NCI-H2107 treated with DMSO at 0.1 percent for 48 hours (cell line): ENCODE data around the gene KIF3C.
"Not testable (repeated sequence)": the region's sequence is repeated elsewhere in the genome, so short reads cannot be mapped to it uniquely, and the experiment has no call there.

ENCODE experiments used
- DNase-seq: peaks from one replicate; lab custom pipeline; 2025; ENCODE audit not compliant: unreplicated experiment; lab: John Stamatoyannopoulos, UW

KIF3C gene

DNA sequence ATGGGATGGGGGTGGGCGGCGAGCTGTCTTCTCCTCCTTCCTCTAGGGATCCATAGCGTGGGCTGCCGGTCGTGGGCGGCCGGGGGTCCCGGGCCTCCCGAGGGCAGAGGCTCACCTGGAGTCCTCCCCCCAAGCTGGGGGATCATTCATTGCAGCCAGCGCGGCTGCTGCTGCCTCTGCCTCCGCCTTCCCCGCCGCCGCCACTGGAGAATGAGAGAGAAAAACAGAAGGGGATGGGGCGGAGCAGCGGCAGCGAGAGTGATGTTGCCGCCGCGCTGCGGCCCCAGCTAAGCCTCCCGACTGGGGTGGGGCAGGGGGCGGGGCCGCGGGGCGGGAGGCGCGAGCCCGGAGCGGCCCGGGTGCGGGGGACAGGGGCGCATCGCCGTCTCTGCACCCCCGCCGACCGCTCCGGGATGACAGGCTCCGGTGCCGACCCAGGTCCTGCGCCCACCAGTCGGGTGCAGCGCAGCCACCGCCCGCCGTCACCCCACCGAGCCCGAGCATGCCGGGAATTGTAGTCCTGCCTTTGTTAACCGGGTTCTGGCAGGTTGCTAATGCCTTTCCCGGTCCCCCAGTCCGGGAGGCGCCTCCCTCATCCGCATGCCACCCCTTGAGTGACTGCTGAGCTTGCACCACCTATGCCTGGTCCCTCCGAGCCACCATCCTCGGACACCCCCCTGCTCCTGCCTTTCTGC, at the start of gene KIF3C:
TSS of gene KIF3C (minus strand) at position 225 of the 695 bp plus-strand sequence. CDS start 580 bp downstream, outside the sequence.
- DNase-seq = peak; percentile 43

DNA sequence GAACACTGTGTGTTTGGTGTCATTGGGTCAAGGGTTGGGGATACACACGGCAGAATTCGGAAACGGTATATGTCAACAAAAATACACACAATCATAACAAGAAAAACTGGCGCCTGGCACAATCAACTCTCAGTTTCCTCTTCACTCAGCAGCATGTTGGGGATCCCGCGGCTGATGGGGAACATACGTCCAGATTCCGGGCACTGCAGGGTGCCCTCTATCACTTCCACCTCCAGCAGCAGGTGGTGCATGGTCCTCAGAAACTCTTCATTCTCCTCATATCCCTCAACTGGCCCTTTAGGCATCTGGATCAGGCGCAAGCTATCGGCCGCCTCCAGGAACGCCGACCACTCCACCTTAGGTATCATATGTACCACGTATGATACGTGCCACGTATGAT, 45.8 kb upstream of the KIF3C start:
- not testable (repeated sequence) for DNase-seq

DNA sequence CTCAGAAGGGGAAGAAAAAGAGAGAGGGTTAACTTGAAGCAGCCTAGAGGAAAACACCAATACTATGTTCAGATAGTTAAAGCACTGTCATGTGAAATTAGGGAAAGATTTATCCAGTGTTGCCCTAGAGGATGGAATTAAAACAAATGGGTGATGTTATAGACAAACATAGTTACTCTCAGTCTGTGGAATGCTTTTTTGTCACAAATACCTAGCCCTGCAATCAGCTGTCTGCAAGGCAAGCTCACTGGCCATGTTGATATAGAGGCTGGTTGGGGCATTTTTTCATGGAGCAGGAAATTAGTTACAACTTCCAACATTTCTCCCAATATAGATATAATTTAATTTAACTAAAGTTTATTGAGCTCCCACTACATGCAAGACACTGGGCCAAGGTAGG, 43.2 kb upstream of the KIF3C start:
- DNase-seq = no peak

DNA sequence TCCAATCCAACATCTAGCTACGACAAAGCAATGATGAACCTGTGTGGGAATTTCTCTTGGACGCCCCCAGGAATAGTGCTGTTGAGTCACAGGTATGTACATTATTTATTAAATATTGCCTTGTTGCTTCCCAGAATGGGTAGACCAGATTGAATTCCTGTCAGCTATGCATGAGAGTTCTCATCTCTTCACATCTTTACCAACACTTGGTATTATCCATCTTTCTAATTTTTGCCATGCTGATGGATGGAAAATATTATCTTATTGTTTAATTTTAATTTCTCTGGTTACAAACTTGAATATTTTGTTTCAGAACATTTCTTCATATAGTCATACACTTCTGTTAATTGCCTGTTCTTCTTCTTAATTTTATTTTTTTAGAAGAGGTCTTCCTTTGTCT, 42.0 kb upstream of the KIF3C start:
- no peak for DNase-seq

DNA sequence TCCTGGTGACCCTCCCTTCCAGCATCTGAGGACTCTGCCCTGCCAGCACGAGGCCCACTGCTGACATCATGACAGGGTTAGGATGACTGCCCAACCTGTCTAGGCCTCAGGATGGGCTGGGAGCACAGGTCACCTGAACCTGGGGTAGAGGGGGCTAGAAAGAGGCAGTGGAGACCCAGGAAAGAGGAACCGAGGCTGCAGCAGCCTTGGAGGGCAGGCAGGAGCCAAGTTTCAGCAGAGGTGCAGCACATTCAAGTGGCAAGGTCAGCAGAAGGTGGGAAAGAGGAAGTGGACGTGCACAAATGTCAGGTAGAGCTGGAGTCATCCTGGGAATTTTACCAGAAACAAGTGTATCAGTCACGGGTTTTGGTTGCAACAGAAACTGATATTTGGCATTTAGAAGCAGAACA, 37.9 kb upstream of the KIF3C start:
- no peak for DNase-seq

DNA sequence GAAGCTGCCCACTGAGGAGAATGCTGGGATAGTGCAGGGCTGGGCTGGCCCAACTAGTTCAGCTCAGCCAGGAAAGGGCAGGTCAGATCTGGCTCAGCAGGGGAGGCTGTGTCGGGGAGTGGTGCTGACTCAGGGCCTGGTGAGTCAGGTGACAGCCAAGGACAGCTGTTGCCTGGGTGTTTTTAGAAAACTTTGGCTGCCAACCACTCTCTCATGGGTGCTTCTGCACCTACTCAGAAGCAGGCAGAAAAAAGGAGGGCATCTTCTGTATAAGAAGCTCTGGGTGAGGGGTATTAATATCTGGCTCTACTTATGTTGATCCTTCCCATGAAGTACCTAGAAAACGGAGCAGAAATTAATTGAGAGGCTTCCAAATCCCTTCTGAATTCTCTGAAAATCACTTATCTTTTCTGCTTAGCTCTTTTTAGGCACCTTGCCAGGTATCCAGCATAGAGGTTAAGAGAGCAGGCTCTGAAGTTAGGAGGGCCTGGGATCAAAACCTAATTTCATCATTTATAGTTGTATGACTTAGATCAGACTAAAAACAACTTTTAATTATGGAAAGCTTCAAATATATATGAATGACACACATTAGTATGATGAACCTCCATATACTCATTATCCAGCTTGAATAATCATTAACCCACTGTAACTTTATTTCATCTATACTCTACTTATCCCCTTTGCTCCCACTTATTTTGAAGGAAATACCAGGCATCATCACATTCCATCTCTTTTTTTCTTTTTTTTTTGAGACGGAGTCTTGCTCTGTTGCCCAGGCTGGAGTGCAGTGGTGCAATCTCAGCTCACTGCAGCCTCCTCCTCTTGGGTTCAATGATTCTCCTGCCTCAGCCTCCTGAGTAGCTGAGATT, 36.1 kb upstream of the KIF3C start:
- peak; percentile 37 for DNase-seq

DNA sequence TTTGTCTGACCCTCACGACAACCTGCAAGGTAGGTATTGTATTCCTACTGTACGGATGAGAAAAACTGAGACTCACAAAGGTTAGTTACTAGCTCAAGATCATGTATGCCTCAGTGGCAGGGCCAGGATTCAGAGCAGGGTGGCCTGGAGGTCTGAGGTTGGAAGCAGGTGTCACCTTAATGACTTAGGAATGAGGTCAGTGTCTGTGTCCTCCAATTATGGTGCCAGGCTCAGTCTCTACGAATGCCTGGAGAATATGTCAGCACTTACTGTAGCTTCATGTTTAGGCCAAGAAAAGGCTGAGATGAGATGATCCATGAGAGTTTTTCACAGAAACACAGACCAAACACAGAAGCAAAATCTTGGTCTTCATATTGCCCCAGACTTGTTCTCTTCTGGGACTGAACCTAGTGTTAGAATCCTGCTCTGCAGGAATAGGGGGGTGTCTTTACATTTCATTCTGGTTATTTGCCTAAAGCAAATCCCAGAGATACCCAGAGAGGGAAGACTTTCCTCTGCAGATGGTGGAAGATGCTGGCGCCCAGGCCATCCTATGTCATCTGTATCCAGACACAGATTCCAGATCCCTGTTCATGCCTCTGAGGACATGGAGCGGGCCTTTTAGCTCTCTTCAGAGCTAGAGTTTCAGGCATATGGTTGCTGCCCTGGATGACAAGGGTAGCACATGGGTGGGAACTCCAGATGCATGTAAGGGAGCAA, 35.3 kb upstream of the KIF3C start:
- no peak for DNase-seq

DNA sequence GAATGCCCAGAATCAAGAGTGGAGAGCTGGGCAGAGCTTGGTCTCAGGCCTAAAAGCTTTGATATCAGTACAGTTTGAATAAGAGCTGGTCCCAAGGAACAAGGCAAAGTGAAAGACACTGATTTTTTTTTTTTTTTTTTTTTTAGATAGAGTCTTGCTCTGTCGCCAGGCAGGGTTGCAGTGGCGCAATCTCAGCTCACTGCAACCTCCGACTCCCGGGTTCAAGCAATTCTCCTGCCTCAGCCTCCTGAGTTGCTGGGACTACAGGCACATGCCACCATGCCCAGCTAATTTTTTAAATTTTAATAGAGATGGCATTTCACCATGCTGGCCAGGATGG, 34.4 kb upstream of the KIF3C start:
- DNase-seq = not testable (repeated sequence)

DNA sequence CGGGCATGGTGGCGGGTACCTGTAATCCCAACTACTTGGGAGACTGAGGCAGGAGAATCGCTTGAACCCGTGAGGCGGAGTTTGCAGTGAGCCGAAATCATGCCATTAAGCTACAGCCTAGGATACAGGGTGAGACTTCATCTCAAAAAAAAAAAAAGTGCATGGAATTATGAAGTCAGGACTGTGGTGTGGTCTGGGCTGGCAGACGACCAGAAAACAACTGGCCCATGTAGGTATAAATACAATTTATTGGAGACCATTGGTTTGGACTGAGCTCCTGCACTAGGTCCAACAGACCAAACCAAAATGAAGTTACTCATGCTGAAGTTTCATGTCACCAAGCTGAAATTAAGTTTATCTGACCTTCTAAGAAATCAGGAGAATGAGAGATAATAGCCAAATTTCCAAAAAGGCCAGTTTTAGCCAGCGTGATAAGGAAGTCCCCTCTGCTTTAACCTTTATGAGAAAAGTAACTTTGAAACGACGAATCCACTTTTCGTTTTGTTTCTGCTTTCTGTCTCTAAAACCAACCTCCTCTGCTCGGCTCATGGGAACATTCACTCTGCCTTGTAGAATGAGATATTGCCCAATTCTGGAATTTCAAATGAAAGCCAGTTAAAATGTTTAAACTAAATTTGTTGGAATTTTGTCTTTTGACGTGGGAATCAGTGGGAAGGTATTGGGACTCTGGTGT, 33.9 kb upstream of the KIF3C start:
- DNase-seq = no peak

DNA sequence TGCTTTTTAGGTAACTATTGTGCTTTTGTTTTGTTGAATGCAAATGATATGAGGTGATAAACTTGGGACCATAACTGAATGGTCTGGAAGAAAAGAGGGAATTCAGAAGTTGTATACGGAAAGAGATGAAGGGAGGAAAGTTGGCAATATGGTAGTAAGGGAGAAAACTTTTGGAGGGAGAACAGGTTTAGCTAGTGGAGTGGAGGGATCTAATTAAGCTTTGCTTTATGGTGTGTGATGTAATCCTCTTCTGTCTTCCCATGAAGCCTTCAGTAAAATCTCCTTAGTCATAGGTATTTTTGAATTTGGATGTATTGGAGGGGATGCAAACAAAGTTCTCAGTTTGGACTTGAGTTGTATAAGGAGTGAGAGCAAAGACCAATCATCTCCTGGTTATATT, 31.4 kb upstream of the KIF3C start:
- no peak for DNase-seq

DNA sequence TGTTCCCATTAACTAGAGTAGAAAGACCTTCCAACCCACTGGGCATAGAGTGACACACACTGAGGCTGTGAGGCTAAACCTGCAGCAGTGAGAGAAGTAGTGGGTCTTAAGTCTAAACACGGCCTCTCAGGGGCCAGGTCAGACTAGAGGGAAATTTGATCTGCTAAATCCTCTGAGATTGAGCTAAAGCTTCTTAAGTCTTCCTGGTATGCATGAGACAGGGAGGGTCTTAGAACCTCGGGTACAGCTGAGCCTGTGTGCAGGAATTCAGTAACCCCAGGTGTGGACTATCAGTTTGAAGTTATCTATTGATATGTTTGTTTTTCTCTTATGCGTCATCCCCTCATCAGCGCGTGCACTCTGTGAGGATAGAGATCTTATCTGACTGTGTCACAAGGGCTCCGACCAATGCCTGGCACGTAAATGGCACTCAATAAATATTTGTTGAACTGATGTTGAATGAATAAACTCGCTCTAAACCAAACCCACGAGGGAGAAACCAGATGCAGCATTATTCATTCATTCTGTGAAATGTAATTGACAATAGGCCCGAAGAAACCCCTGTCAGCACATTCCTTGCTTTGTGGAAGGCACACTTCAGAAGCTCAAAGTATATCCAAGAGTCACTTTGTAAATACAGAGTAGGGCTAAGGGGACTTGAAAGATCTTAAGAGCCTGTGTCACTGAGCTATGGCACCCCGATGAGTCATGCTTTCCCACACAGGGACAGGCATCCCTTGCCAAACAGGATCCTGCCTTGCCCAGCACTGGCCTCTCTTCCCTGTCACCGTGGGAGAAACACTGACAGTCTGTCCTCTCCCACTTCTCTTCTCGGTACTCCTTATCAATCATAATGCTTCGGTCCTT, 29.9 kb upstream of the KIF3C start:
- DNase-seq = no peak

DNA sequence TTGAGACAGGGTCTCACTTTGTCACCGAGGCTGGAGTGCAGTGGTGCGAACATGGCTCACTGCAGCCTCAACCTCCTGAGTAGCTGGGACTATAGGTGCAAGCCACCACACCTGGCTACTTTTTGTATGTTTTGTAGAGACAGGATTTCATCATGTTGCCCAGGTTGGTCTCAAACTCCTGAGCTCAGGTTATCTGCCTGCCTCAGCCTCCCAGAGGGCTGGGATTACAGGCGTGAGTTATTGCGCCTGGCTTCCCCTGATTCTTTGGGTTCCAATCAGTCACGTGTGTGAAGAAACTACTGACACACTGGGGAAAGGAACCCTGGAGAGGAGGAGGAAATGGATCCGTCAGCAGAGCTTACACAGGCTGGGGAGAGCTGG, 29.3 kb upstream of the KIF3C start:
- no peak for DNase-seq

DNA sequence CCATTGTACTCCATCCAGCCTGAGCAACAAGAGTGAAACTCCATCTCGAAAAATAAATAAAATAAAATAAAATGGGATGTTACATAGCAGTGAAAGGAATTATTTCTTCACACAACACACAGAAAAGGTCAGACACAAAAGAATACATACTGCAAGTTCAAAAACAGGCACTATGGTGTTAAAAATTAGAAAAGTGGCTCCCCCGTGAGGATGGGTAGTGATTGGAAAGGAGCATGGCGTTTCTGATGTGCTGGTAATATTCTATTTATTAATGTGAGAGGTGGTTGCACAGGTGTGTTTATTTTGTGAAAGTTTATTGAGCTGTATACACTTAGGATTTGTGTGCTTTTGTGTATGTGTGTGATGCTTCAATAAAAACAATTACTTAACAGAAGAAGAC, 28.6 kb upstream of the KIF3C start:
- DNase-seq = no peak

DNA sequence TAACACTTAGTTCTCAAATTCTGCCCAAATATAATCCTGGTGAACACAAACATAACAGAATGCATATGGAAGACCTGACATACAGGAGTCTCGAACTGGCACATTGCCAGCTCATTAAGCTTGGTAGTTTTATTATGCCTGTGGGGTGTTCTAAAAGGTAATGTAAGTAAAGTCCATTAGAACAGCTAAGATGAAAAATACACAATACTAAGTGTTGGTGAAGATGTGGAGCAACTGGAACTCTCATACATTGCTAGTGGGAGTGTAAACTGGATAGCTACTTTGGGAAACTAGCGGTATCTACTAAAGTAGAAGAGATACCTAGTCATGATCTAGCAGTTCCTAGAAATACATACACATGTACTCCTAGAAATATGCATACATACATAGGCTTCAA, 27.3 kb upstream of the KIF3C start:
- DNase-seq = no peak

DNA sequence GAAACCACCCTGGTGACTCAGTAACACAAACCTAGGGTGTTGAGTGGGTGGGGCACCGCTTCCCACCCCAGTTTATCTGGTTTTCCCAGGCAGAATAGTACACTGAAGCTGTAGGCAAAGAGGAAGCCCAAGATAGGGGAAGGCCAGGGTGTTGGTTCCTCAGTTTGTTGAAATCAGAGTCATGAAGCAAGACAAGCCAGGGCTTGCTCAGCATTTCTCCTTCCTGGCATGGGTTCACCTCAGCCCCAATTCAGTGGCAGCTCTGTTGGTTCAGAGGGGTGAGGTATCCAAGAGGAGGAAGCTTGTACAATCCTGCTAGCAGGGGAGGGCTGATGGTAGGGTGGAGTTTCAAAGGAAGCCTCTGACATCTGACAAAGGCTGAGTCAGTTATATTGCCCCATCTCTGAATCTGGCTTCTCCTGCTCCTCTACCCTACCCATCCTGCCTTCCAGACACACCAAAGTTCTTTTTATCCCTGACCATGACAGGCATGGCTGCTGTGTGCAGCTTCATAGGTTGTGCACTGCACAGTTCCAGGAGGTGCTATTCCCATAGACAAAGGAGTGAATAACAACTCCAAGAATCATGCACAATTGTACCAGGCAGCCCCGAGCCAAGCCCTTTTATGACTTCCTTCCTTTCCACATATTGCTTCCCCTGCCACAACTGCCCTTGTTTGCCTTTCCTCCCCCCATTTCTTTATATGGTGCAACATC, 26.7 kb upstream of the KIF3C start:
- no peak for DNase-seq

DNA sequence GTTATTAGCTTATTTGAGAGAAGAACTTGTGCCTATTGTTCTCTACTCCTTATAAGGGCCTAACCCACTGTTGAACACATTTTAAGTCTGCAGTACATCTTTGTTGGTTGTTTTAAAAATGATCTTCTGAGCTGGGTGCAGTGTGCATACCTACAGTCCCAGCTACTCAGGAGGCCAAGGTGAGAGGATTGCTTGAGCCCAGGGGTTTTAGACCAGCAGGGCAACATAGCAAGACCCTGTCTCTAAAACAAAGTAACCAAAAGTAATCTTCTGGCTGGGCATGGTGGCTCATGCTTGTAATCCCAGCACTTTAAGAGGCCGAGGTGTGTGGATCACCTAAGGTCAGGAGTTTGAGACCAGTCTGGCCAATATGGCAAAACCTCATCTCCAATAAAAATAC, 25.8 kb upstream of the KIF3C start:
- no peak for DNase-seq

DNA sequence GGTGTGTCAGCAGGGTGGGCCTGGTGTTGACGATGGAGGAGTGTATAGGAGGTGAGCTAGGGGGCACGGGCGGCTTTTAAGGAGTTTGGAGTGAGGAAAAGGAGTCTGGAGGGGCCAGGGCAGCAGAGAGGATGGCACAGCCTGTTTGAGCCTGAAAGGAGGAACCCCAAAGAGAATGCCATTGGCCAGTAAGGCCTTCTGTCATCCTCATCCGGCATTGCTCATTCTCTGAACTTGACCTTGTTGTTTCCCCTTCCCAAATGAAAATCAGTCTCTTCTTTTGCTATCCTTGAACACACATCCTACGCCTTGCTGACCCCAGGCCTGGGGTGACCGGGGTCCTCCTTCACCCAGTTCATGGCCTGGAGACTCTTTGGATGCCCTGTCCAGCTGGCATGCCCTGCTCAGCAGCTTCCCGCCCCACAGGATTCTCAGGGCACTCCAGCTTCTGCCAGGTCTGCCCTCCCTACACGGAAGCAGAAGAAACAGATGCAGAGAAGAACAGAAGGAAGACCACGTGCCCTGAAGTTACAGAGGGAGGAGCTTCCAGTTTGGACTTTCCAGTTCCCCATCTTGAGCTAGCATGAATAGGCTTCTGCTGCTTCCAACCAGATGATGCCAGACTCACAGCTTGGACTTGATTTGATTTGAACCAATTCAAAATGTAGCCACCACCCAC, 20.5 kb upstream of the KIF3C start:
- DNase-seq = no peak

DNA sequence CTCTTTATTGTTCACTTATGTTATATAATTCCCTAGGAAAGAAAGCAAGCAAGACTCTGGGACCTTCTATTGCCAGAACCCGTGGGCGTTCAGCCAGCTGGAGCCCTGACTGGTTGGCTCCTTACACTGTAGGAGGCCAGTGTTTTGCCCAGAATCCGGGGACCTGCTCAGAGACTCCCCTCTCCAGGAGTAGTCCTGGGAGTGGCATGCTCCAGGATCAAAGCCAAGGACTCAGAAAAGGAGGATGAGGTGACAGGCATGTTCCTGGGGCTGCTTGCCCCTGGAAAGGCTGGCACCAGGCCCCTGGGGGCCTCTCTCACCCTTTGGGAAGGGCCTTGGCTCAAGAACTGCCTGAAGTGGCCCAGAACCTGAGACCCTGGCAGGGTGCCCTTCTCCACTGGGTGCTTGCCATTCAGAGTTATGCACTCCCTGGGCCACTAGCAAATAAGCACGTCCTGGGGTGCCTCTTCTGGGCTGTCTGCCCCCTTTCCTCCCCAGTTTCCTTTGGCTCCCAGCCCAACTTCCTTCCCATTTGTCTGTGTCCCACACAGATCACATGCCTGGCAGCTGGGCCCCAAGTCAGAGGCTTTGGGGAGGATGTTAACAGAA, 19.6 kb upstream of the KIF3C start:
- peak; percentile 73 for DNase-seq

DNA sequence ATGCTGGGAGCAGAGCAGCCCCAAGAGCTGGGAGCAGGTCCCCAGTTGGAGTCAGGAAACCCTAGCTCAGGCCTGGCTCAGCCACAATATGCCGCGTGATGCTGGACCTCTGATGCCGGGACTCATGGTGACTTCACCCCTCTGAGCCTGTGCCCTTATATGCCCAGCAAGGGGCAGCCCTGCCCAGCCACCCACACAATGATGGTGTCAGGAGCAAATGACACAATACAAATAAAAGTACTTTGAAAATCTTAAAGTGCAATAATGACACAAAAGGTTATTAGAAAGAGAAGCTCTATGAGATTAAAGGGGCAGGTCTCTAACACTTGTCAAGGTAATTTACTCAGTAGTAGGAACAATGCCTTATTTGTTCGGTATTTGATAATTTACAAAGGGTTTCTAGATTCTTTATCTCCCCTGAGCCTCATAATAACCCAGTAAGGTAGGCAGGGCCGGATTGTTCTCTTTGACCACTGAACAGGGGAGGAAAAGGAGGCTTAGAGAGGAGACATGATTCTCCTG, 18.3 kb upstream of the KIF3C start:
- DNase-seq = no peak
